GM23338 (cell line): ENCODE results near the gene CASTOR2.
"Not testable (repeated sequence)": the region's sequence is repeated elsewhere in the genome, so short reads cannot be mapped to it uniquely, and the experiment has no call there.

Source experiments
- CREB1 ChIP-seq: fragments of 250-450 bp; sonication (Bioruptor Pico); IDR thresholded peaks from 2 replicates; pipeline ENCODE4 v1.5.0; 2020; ENCODE audit warnings: low read depth, mild to moderate bottlenecking, moderate library complexity
- EZH2 ChIP-seq: fragments of 200-600 bp; sonication (generic); IDR thresholded peaks from one replicate; pipeline ENCODE4 v1.8.0; 2017; ENCODE audit warnings: antibody characterized with exemption, mild to moderate bottlenecking, low read depth; ENCODE audit not compliant: unreplicated experiment
- EZH2phosphoT487 ChIP-seq: fragments of 200-600 bp; sonication (generic); IDR thresholded peaks from one replicate; pipeline ENCODE4 v1.8.1; 2018; ENCODE audit warnings: antibody characterized with exemption; ENCODE audit not compliant: unreplicated experiment
- JUNB ChIP-seq: IDR thresholded peaks from one replicate; pipeline ENCODE4 v1.6.1; 2016; ENCODE audit warnings: antibody characterized with exemption; ENCODE audit not compliant: unreplicated experiment
- POLR2AphosphoS5 ChIP-seq: IDR thresholded peaks from 2 replicates; pipeline ENCODE4 v1.6.1; 2016; ENCODE audit warnings: antibody characterized with exemption, low read depth
- TF ChIP-seq, protein P1 (sequence below), 2 experiments: fragments of 200-600 bp in 1 of 2; sonication (generic) in 1 of 2; conservative IDR thresholded peaks; 2 replicates each; pipeline versions ENCODE4 v1.5.1 to v1.6.1; 2016 to 2017; ENCODE audit warnings: antibody characterized with exemption in 2 of 2, low read depth in 2 of 2, mild to moderate bottlenecking in 2 of 2, moderate library complexity in 1 of 2
- TF ChIP-seq, protein P2 (sequence below): IDR thresholded peaks from one replicate; pipeline ENCODE4 v1.6.1; 2018; ENCODE audit warnings: antibody characterized with exemption; ENCODE audit not compliant: unreplicated experiment
- TF ChIP-seq, protein P3 (sequence below): IDR thresholded peaks from 2 replicates; pipeline ENCODE4 v1.6.1; 2016; ENCODE audit warnings: antibody characterized with exemption

DNA sequence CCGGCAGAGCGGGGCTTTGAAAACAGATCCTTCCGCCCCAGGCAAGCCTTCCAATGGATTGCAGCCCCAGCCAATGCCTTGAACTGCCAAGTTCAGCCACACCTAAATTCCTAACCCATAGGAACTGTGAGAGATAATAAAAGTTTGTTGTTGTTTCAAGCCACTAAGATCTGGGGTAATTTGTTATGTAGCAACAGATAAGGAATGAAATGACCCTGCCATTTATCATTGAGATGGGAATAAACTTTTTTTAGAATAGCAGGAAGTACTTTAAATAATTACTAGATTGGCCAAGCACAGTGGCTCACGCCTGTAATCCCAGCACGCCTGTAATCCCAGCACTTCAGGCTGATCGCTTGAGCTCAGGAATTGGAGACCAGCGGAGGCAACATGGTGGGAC is 11.5 kb downstream of the CASTOR2 start:
- TF ChIP-seq, protein P1, sequence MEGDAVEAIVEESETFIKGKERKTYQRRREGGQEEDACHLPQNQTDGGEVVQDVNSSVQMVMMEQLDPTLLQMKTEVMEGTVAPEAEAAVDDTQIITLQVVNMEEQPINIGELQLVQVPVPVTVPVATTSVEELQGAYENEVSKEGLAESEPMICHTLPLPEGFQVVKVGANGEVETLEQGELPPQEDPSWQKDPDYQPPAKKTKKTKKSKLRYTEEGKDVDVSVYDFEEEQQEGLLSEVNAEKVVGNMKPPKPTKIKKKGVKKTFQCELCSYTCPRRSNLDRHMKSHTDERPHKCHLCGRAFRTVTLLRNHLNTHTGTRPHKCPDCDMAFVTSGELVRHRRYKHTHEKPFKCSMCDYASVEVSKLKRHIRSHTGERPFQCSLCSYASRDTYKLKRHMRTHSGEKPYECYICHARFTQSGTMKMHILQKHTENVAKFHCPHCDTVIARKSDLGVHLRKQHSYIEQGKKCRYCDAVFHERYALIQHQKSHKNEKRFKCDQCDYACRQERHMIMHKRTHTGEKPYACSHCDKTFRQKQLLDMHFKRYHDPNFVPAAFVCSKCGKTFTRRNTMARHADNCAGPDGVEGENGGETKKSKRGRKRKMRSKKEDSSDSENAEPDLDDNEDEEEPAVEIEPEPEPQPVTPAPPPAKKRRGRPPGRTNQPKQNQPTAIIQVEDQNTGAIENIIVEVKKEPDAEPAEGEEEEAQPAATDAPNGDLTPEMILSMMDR (conservative IDR thresholded peaks at IDR 0.05; ENCODE audit: low read depth in 2 of 2): not testable (repeated sequence)
- not testable (repeated sequence) for TF ChIP-seq EZH2phosphoT487, POLR2AphosphoS5, EZH2, CREB1, JUNB
- TF ChIP-seq, protein P2, sequence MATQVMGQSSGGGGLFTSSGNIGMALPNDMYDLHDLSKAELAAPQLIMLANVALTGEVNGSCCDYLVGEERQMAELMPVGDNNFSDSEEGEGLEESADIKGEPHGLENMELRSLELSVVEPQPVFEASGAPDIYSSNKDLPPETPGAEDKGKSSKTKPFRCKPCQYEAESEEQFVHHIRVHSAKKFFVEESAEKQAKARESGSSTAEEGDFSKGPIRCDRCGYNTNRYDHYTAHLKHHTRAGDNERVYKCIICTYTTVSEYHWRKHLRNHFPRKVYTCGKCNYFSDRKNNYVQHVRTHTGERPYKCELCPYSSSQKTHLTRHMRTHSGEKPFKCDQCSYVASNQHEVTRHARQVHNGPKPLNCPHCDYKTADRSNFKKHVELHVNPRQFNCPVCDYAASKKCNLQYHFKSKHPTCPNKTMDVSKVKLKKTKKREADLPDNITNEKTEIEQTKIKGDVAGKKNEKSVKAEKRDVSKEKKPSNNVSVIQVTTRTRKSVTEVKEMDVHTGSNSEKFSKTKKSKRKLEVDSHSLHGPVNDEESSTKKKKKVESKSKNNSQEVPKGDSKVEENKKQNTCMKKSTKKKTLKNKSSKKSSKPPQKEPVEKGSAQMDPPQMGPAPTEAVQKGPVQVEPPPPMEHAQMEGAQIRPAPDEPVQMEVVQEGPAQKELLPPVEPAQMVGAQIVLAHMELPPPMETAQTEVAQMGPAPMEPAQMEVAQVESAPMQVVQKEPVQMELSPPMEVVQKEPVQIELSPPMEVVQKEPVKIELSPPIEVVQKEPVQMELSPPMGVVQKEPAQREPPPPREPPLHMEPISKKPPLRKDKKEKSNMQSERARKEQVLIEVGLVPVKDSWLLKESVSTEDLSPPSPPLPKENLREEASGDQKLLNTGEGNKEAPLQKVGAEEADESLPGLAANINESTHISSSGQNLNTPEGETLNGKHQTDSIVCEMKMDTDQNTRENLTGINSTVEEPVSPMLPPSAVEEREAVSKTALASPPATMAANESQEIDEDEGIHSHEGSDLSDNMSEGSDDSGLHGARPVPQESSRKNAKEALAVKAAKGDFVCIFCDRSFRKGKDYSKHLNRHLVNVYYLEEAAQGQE: not testable (repeated sequence)
- TF ChIP-seq, protein P3, sequence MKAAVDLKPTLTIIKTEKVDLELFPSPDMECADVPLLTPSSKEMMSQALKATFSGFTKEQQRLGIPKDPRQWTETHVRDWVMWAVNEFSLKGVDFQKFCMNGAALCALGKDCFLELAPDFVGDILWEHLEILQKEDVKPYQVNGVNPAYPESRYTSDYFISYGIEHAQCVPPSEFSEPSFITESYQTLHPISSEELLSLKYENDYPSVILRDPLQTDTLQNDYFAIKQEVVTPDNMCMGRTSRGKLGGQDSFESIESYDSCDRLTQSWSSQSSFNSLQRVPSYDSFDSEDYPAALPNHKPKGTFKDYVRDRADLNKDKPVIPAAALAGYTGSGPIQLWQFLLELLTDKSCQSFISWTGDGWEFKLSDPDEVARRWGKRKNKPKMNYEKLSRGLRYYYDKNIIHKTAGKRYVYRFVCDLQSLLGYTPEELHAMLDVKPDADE: not testable (repeated sequence)
